SKM-1 (cell line): ENCODE data around the gene MSL1.
A peak's percentile ranks its signal among the peaks of the same experiment; 100 is the strongest.
"Not testable (repeated sequence)": the region's sequence is repeated elsewhere in the genome, so short reads cannot be mapped to it uniquely, and the experiment has no call there.

Source experiments
- DNase-seq: peaks from one replicate; lab custom pipeline; 2025; ENCODE audit not compliant: unreplicated experiment; lab: John Stamatoyannopoulos, UW

MSL1 gene

GRCh38 chr17:40124279-40125141, 2.7 kb downstream of the MSL1 start:
- DNase-seq: no peak

- no peak for DNase-seq
Measured at GRCh38 chr17:40129498-40129897, 7.7 kb downstream of the MSL1 start.

- DNase-seq: peak; percentile 96
Measured at GRCh38 chr17:40130352-40131042, 8.7 kb downstream of the MSL1 start.

DNA sequence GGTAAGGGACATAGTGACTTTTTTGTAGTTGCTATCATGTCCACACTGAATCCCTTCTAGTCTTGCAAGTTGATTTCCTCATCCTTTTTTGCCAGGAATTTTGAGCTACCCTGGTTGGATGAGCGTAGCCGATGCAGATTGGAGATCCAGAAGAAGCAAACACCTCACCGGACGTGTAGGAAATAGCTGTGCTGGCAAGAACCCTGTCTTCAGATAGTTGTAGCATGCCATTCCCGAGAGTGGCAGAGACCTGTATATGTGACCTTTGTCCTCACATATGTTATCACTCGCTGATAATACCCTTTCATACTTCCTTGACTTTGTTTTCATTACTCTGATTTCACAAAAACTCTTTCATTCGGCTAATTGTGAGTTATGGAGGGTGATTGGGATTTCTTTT, 12.4 kb downstream of the MSL1 start:
- DNase-seq: no peak

DNA sequence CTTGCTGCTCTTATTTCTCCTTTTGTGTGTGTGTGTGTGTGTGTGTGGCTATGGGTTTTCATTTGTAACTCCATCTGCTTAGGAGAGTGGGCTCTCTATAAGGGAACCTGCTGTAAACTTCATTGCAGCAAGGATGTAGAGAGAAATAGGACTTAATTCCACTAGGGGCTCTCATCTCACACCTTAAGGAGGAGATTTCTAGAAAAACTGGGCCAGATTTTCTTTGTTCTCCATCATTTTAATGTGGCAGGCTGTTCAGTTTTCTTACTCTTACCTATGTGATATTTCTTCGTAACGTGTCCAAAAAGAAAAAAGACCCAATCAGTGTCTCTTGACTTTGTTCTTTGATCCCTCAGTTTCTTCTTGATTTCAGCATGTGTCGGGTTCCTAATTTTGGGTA, 14.0 kb downstream of the MSL1 start:
- DNase-seq: no peak

GRCh38 chr17:40139566-40140058, 17.8 kb downstream of the MSL1 start:
- no peak for DNase-seq

DNA sequence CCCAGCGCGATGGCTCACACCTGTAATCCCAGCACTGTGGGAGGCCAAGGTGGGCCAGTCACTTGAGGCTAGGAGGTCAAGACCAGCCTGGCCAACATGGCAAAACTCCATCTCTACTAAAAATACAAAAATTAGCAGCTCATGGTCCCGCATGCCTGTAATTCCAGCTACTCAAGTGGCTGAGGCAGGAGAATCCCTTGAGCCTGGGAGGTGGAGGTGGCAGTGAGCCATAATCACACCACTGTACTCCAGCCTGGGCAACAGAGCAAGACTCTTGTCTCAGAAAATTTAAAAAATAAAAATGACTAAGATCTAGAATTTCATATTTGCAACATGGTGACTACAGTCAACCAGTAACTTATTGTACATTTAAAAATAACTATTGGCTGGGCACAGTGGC, 21.4 kb downstream of the MSL1 start:
- not testable (repeated sequence) for DNase-seq

DNA sequence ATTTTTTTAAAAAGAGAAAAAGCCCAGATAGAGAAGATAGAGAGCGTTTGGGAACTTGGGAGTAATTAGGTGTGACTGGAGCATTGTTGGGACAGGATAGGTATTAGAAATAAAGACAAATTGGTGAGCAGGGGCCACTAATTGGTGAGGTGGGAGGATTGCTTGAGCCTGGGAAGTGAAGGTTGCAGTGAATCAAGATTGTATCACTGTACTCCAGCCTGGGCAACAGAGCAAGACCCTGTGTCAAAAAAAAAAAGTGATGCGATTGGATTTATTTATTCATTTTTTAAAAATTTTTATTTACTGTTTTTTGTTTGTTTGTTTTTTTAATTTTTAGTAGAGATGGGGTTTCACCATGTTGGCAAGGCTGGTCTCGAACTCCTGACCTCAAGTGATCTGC, 23.7 kb downstream of the MSL1 start:
- DNase-seq: no peak

DNA sequence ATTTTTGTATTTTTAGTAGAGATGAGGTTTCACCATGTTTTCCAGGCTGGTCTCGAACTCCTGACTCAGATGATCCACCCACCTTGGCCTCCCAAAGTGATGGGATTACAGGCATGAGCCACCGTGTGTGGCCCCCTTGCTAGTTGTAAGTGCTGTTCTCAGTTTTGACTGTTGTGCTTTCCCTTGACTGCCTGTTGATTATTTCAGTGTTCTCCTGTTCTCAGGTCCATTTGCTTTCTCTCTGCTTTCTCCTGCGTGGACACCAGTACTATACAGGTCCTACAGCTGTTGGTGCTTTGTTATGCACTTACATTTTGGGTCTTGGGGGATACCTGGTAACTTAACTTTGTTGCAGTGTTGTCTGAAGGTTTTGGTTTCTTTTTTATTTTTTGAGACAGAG, 26.8 kb downstream of the MSL1 start:
- no peak for DNase-seq

DNA sequence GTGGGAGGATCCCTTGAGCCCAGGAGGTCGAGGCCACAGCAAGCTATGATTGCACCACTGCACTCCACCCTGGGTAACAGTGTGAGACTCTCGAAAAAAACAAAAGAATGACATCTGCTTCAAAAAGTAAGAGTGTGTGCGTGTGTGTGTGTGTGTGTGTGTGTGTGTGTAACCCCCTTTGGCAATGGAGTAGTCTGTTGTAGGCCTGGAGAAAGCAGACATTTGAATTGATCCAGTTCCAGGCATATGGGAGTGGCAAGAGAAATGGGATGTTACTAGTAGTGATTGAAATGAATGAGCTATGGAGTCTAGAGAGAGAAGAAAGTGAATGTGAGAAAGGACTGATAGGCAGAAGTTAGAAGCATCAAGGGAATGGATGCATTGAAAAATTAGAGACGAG, 28.5 kb downstream of the MSL1 start:
- DNase-seq: no peak

DNA sequence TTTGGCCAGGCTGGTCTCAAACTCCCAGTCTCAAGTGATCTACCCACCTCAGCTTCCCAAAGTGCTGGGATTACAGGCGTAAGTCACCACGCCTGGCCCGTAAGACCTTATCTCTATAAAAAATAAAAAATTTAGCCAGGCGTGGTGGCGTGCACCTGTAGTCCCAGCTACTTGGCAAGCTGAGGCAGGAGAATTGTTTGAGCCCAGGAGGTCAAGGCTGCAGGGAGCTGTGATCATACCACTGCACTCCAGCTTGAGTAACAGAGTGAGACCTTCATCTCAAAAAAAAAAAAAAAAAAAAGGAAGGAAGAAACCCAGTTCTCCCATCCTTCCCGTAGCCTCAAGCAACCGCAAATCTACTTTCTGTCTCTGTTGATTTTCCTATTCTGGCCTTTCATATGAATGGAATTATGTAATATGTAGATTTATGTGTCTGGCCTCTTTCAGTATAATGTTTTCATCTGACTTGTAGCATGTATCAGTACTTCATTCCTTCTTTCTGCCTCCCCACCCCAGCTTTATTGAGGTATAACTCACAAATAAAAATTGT, 29.7 kb downstream of the MSL1 start:
- DNase-seq: no peak

DNA sequence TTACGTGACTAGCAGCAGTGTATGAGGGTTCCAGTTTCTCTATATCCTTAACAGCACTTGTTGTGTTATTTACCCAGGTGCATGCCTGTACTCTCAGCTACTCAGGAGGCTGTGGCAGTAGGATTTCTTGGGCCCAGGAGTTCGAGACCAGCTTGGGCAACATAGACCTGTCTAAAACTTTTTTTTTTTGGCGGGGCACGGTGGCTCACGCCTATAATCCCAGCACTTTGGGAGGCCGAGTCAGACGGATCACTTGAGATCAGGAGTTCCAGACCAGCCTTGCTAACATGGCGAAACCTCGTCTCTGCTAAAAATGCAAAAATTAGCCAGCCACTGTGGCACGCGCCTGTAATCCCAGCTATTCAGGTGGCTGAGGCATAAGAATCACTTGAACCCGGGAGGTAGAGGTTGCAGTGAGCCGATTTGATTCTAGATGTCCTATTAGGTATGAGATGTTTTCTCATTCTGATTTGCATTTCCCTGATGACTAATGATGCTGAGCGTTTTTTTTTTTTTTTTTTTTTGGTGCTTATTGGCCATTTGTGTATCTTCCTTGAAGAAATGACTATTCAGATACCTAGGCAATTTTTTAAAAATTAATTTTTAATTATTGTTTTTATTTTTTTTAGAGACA, 31.9 kb downstream of the MSL1 start:
- DNase-seq: no peak

GRCh38 chr17:40157973-40158372, 36.2 kb downstream of the MSL1 start:
- no peak for DNase-seq

GRCh38 chr17:40158438-40159013, 36.8 kb downstream of the MSL1 start:
- DNase-seq: no peak

- DNase-seq: no peak
Measured at GRCh38 chr17:40159456-40159855, 37.7 kb downstream of the MSL1 start.

DNA sequence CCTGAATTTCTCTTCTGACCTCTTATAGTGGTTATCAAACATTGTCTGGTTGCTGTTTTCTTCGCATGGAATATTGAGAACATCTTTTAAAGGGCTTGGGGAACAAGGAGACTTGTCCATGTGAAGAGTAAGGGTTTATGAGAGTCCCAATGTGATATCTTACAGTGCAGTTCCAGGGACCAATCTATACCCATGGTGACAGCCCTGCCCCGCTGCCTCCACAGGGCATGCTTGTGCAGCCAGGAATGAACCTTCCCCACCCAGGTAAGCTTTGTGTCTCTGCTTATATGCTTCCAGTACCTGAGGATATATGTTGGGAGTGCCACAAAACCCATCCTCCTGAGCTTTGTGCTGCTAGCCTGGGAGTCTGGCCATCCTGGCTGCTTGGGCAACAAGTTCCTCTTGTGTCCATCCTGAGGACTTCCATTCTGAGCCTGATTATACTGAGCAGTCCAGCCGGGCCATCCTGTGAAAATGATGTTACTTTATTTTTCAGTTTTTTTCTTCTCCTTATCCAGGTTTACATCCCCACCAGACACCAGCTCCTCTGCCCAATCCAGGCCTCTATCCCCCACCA, 46.0 kb downstream of the MSL1 start:
- no peak for DNase-seq

DNA sequence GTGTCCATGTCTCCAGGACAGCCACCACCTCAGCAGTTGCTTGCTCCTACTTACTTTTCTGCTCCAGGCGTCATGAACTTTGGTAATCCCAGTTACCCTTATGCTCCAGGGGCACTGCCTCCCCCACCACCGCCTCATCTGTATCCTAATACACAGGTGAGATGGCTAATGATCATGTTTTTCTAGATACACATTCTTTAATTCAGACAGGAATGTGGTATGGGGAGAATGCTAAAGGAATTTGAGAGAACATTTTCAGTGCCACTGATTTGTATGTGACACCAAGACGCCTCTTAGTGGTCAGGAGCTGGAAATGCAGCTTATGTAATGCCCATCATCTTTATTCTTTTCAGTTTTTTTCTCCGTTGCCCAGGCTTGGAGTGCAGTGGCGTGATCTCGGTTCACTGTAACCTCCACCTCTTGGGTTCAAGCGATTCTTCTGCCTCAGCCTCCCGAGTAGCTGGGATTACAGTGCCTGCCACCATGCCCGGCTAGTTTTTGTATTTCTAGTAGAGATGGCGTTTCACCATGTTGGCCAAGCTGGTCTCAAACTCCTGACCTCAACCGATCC, 46.6 kb downstream of the MSL1 start:
- DNase-seq: peak; percentile 33

GRCh38 chr17:40170325-40170724, 48.6 kb downstream of the MSL1 start:
- DNase-seq: no peak

DNA sequence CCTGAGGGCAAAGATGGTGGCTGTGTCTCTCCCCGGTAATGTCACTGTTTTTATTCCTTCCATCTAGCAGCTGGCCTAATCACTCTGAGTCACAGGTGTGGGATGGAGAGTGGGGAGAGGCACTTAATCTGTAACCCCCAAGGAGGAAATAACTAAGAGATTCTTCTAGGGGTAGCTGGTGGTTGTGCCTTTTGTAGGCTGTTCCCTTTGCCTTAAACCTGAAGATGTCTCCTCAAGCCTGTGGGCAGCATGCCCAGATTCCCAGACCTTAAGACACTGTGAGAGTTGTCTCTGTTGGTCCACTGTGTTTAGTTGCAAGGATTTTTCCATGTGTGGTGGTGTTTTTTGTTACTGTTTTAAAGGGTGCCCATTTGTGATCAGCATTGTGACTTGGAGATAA, 50.0 kb downstream of the MSL1 start:
- DNase-seq: no peak

GRCh38 chr17:40173091-40173777, 51.5 kb downstream of the MSL1 start:
- DNase-seq: no peak
